Activated naive CD8-positive, alpha-beta T cell treated with anti-CD3 and anti-CD28 coated beads for 36 hours (primary cell): ENCODE results near the gene ZNF177. TPM values are rescaled to one million over a fixed set of nuclear protein-coding genes. Genes with fewer than 3 reads are reported as not detected.

Source experiments
- DNase-seq: peaks from one replicate; pipeline ENCODE4 v3.0.0; 2021
- H3K27ac Mint-ChIP-seq: one replicate; pipeline ENCODE4 v1.8.0; 2022; ENCODE audit warnings: mild to moderate bottlenecking, moderate library complexity, mixed read lengths
- H3K27me3 Mint-ChIP-seq: one replicate; pipeline ENCODE4 v1.8.0; 2022; ENCODE audit warnings: mild to moderate bottlenecking, mixed read lengths
- H3K36me3 Mint-ChIP-seq: one replicate; pipeline ENCODE4 v1.8.0; 2021; ENCODE audit warnings: mild to moderate bottlenecking, mixed read lengths
- H3K4me1 Mint-ChIP-seq: one replicate; pipeline ENCODE4 v1.8.0; 2021; ENCODE audit warnings: mixed read lengths
- H3K4me3 Mint-ChIP-seq: one replicate; pipeline ENCODE4 v1.8.0; 2022; ENCODE audit warnings: mild to moderate bottlenecking, moderate library complexity, mixed read lengths
- H3K9me3 Mint-ChIP-seq: one replicate; pipeline ENCODE4 v1.8.0; 2022; ENCODE audit warnings: mixed read lengths
- total RNA-seq, 2 experiments: library from RNA; stranded (reverse); gene quantifications; one replicate each; pipeline ENCODE4 v1.2.3, GENCODE V29; 2021

Gene ZNF177
- total RNA-seq, 2 experiments from 2014 or later: 0.74 to 1.0 TPM

- DNase-seq: no peak
- Mint-ChIP-seq H3K27me3 (no peaks in the 10 kb centered on the region), H3K36me3 (peaks cover 65% of the 10 kb centered on the region), H3K4me3 (no peak overlapping the region), H3K27ac (no peak overlapping the region), H3K9me3 (peaks cover 57% of the 10 kb centered on the region), H3K4me1 (no peaks in the 10 kb centered on the region)
These were observed 8.2 kb downstream of the ZNF177 start for GRCh38 chr19:9370738-9371619.

GRCh38 chr19:9381361-9381785 is 18.6 kb downstream of the ZNF177 start:
- Mint-ChIP-seq H3K36me3 (peaks cover 95% of the 10 kb centered on the region), H3K4me1 (no peaks in the 10 kb centered on the region), H3K4me3 (no peak overlapping the region), H3K9me3 (peaks cover 66% of the 10 kb centered on the region), H3K27me3 (no peaks in the 10 kb centered on the region), H3K27ac (no peak overlapping the region)
- DNase-seq: no peak

- H3K9me3 Mint-ChIP-seq: peaks cover 57% of the 10 kb centered on the region
These were observed 44.1 kb downstream of the ZNF177 start for GRCh38 chr19:9406798-9407352.

GRCh38 chr19:9407827-9408226 is 45.0 kb downstream of the ZNF177 start:
- Mint-ChIP-seq H3K4me3 (peak overlapping the region; percentile 85), H3K9me3 (peaks cover 64% of the 10 kb centered on the region), H3K36me3 (peaks cover 80% of the 10 kb centered on the region), H3K27ac (peak overlapping the region; percentile 1), H3K27me3 (no peaks in the 10 kb centered on the region), H3K4me1 (peaks cover 9% of the 10 kb centered on the region)
- DNase-seq: no peak

More at GRCh38 chr19:9406798-9407352, 44.1 kb downstream of the ZNF177 start:
- Mint-ChIP-seq H3K36me3 (peaks cover 72% of the 10 kb centered on the region), H3K4me3 (peak overlapping the region; percentile 85), H3K27ac (peak overlapping the region; percentile 68), H3K27me3 (no peaks in the 10 kb centered on the region), H3K4me1 (peaks cover 9% of the 10 kb centered on the region)
- DNase-seq: peak; percentile 69

GRCh38 chr19:9413240-9413954 is 50.6 kb downstream of the ZNF177 start:
- Mint-ChIP-seq H3K9me3 (peaks cover 67% of the 10 kb centered on the region), H3K4me3 (no peak overlapping the region), H3K27me3 (no peaks in the 10 kb centered on the region), H3K36me3 (peaks cover 87% of the 10 kb centered on the region), H3K27ac (no peak overlapping the region), H3K4me1 (no peaks in the 10 kb centered on the region)
- DNase-seq: no peak

- H3K27ac Mint-ChIP-seq: no peak overlapping the region
- H3K9me3 Mint-ChIP-seq: peaks cover 41% of the 10 kb centered on the region
- no peaks in the 10 kb centered on the region for H3K27me3 Mint-ChIP-seq
- peaks cover 6% of the 10 kb centered on the region for H3K4me1 Mint-ChIP-seq
- H3K4me3 Mint-ChIP-seq: no peak overlapping the region
- no peak for DNase-seq
- peaks cover 94% of the 10 kb centered on the region for H3K36me3 Mint-ChIP-seq
These were observed 65.1 kb downstream of the ZNF177 start for GRCh38 chr19:9427941-9428340.

GRCh38 chr19:9430444-9430843 is 67.6 kb downstream of the ZNF177 start:
- DNase-seq: no peak
- Mint-ChIP-seq H3K4me3 (no peak overlapping the region), H3K4me1 (peaks cover 18% of the 10 kb centered on the region), H3K27me3 (no peaks in the 10 kb centered on the region), H3K9me3 (peaks cover 24% of the 10 kb centered on the region), H3K36me3 (peaks cover 84% of the 10 kb centered on the region), H3K27ac (peak overlapping the region; percentile 6)

GRCh38 chr19:9431475-9431874 is 68.7 kb downstream of the ZNF177 start:
- Mint-ChIP-seq H3K27me3 (no peaks in the 10 kb centered on the region), H3K27ac (no peak overlapping the region), H3K36me3 (peaks cover 74% of the 10 kb centered on the region), H3K9me3 (peaks cover 24% of the 10 kb centered on the region), H3K4me1 (peaks cover 25% of the 10 kb centered on the region), H3K4me3 (no peak overlapping the region)
- DNase-seq: no peak

Other genes with a start within 250 kb of the ZNF177 start
- gene OR7G1, start 247.2 kb upstream of the ZNF177 start, total RNA-seq: not detected
- gene OR7G3, start 236.1 kb upstream of the ZNF177 start, total RNA-seq: not detected
- 10 to 100 TPM; 53.4 to 58.2 TPM for gene ZNF317, start 222.6 kb upstream of the ZNF177 start, total RNA-seq
- not detected for gene OR7D2, start 184.0 kb upstream of the ZNF177 start, total RNA-seq
- not detected for gene OR7D4, start 143.4 kb upstream of the ZNF177 start, total RNA-seq
- gene OR7E24, start 112.1 kb upstream of the ZNF177 start, total RNA-seq: not detected
- gene ZNF699, start 53.2 kb upstream of the ZNF177 start, total RNA-seq: 1 to 10 TPM; 4.6 to 5.1 TPM
- gene ZNF559, start 38.8 kb upstream of the ZNF177 start, total RNA-seq: 10 to 100 TPM; 13.0 to 14.9 TPM
- 10 to 100 TPM; 30.9 to 31.3 TPM for gene ZNF266, start 72.6 kb downstream of the ZNF177 start, total RNA-seq
- under 1 TPM; 0.28 to 0.60 TPM for gene ZNF560, start 135.6 kb downstream of the ZNF177 start, total RNA-seq
- 10 to 100 TPM; 18.6 to 18.8 TPM for gene ZNF426, start 175.6 kb downstream of the ZNF177 start, total RNA-seq
- 10 to 100 TPM; 89.3 to 98.9 TPM for gene ZNF121, start 221.5 kb downstream of the ZNF177 start, total RNA-seq